ENCODE data around the gene GABRA5.

The GABRA5 gene

DNA sequence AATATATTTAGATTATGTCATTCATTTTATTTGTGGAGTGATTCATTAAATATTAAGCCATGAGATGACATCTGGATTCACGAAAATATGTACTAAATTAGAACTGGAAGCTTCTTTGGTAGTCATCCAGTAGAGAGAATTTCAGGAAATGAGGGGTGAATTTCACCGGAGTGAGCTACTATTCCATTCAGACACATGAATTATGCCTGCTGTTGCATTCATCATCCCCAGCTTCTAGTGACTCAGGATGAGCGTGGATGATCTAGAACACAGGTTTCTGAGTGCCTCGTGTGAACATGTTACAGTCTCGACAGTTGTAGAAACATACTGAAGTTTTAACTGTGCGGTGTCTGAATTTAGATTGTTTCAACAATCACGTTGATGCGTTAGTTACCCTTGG lies 61.2 kb downstream of the GABRA5 start:
- DNase-seq (ENCODE audit: low read depth in 2 of 2) = no peak

DNA sequence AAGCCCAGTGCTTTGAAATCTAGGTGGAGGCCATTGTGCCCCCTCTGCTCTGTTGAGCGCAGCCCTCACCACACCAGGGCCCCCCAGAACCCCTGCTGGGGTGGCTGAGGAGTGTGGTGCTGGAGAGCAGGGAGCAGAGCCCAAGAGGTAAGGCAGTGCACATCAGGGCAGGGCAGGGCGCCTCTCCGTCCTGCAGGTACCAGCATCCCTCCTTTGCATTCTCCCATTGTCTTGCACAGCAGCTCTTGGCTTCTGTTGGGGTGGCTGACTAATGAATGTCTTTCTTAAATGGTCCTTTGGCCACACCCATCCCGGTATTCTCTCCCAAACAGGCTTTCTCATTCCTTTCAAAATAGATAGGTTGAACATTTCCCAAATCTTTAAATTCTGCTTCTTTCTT lies 62.7 kb downstream of the GABRA5 start:
- no peak for DNase-seq (ENCODE audit: low read depth in 2 of 2)

DNA sequence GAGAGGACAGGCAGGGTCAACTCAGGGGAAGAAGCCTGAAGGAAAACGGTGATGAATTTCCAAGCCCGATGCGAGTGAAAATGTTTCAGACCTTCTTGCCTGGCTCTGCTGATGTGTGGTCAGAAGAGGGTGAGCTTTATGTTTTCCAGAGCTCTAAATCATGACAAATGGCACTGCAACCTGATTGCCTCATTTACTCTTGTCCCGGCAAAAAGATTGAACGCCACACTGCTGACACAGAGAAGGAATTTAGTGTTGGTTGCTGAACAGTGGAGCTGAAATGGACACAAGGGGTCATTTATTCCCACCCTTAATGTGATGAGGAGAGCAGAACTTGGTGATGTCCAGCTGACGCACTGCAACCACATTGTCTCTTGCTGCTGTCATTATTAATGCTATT lies 68.0 kb downstream of the GABRA5 start:
- no peak for DNase-seq (ENCODE audit: low read depth in 2 of 2)

DNA sequence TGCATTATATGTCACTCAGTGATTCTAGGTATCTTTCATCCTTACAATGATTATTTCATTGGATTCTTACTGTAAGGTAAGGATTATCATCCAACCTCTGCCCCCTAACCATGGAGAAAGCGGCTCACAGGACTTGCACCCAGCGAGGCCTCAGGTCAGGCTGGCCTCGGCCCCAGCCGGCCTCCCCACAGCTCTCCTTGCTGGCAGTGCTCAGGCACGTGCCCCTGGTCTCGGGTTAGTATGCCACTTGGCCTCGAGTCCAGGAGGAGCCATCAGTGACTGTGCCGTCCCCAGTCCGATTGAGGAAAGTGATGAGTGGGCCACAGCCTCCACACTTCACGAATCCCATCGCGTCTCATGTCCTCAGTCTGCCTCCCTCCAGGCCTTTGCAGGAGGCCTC lies 68.5 kb downstream of the GABRA5 start:
- no peak for DNase-seq (ENCODE audit: low read depth in 2 of 2)

DNA sequence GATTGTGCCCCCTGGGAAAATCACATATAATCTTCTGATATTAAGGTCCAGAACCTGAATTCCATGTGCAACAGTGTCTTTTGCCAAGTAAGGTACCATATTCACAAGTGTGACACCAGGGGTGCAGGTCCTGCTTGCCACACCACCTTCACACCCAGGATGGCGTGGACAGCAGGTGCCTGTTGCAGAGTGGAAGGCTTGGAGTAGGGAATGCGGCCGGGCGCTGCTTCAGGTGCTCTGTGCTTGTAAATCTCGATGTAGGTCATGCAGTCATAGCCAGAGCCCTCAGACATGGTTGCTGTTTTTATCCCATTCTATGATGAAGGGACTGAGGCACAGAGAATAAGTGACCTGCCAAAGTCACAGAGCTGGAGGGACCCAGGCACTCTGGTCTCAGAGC lies 69.6 kb downstream of the GABRA5 start:
- no peak for DNase-seq (ENCODE audit: low read depth in 2 of 2)

DNA sequence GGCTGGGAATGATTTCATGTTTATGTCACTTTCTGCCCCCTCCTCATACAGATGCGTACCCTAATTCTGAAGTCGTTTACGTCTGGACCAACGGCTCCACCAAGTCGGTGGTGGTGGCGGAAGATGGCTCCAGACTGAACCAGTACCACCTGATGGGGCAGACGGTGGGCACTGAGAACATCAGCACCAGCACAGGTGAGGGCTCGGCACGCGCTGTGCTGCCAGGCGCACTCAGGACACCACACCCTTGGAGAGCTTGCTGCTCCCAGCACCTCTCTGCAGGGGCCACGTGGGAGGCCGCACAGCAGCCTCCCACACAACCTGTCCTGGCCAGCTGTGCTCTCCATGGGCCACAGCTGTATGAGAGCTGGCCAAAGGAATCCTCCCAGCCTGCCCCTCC lies 70.3 kb downstream of the GABRA5 start:
- DNase-seq (ENCODE audit: low read depth in 2 of 2) = no peak

DNA sequence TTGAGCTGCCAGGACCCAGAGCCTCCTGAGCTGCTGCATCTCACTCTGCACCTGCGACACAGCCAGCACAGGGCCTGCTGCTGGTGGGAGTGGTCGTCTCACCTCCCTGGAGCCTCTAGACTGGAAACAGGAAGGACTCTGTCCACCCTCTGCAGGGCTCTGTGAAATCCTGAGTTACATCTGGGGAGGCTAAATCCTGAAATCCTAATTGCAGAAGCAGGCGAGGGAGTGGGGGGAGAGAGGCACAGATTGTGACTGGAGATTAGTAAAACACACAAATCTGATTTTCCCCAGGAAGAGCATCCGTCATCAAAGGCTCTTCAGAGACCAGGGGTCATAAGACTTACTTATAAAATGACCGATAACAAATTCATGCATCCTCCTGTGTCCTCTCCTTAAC lies 72.5 kb downstream of the GABRA5 start:
- no peak for DNase-seq (ENCODE audit: low read depth in 2 of 2)

DNA sequence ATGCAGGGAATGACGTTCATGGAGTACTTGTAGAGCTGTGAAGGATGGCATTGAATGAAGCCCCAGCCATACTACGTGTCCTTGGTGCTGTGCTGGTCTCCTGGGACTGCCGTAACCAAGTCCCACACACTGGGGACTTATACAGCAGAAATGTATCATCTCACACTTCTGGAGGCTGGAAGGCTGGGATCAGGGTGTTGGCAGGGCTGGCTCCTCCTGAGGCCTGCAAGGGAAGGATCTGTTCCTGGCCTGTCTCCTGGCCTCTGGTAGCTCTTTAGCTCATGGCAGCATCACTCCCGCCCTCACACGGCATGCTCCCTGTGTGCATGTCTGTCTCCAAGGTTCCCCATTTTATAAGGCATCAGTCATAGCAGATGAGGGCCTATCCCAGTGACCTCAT lies 74.6 kb downstream of the GABRA5 start:
- no peak for DNase-seq (ENCODE audit: low read depth in 2 of 2)

DNA sequence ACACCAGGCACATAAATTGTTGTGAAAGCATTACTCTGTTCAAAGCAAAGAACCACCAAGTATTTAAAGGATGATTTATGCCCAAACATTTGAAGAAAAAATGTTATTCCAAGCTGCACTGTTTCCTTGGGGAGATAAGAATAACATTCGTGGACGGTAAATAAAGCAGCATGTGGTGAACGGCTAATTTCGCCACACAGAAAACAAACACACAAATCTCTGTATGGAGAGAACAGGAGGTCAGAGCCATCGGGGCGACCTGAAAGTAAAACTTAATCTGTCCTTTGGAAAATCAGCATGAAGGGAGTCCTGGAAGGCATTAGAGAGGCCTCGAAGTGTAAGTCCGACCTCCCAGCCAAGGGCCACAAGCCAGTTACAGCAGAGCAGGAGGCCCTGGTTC lies 77.0 kb downstream of the GABRA5 start:
- DNase-seq (ENCODE audit: low read depth in 2 of 2) = no peak

DNA sequence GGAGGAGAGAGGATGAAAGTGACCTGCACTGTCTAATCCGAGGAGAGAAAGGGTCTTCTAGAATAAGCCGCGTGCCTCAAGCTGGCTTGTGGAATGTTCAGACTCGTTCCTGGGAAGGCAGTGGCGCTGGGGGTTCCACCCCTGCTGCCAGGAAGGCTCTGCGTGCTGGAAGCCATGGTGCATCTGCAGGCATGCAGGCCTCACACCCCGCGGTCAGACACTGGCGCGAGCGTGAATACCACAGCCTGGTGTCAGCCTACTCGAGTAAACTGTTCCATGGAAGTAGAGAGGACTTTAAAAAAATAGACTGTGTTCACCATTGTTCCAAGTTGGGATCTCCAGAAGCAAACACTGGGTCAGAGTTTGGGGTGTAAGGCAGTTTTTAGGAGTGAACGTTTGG lies 78.2 kb downstream of the GABRA5 start:
- DNase-seq (ENCODE audit: low read depth in 2 of 2) = no peak

DNA sequence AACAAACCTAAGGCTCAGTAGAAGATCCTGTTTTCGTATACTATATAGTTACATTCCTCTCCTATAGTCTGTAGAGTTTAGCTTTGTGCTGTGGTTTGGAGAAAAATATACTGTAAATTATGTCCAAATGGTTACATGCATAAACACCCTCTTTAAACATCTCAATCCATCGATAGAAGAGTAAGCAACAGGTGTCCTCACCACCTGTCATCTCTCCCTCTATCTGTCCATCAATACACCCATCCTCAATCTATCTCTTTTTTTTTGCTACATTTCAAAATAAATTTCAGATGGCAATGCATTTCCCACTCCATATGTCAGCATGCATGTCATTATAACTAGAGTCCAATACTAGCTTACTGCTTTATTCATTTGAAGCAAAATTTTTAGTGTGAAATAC lies 83.1 kb downstream of the GABRA5 start:
- no peak for DNase-seq (ENCODE audit: low read depth in 2 of 2)

DNA sequence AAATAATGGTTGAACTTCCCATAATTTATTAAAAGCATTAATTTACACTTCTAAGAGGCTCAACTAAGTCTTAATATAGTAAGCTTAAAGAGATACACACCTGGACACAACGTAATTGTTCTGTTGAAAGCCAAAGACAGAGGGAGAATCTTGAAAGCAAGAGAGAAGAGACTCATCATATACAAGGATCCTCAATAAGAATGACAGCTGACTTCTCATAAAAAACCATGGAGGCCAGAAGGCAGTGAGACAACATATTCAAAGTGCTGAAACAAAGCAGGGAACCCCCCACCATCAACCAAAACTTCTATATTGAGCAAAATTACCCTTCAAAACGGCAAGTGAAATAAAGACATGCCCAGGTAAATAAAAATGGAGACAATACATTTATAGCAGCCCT lies 87.5 kb downstream of the GABRA5 start:
- no peak for DNase-seq (ENCODE audit: low read depth in 2 of 2)

DNA sequence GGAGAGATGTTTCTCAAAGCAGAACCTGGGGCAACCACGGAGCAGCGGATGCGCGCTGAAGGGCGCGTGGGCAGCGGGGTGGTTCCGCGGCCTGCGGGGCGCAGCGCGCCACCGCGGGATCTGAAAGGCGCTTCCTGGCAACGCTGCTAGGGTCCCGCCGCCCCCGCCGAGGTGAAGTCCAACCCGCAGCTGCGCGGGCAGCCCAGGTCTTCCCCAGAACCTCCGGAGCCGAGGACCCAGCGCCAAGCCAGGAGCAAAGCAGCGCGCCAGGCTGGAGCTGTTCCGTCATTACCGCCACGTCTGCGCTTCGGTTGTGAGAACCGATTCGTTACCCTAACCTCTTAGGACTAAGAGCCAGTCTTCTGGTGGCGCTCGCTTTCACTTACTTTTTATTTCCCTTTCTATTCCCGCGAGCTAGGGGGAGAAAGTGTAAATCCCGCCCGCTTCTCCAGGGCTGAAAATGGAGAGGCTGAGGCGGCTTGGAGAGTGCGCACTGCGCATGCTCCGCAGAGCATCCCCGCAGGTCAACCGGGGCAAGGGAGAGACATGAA lies 100.9 kb downstream of the GABRA5 start:
- no peak for DNase-seq (ENCODE audit: low read depth in 2 of 2)

DNA sequence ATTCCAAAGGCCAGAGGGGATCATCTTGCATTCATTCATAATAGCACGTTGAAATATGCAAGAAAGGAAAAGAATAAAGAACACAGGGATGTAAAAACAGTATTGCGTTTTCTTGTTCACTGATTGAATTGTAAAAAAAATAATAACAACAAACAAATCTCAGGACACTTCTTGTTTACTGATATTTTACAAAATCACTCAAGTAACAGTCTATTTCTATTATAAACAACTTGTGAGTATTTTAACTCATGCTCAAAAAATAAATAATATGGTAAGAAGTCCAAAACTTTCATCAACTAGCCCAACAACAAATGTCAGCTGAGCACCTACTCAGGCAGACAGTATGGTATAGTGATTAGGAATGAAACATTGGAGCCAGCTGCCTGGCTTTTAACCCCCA lies 101.9 kb downstream of the GABRA5 start:
- DNase-seq (ENCODE audit: low read depth in 2 of 2) = no peak

DNA sequence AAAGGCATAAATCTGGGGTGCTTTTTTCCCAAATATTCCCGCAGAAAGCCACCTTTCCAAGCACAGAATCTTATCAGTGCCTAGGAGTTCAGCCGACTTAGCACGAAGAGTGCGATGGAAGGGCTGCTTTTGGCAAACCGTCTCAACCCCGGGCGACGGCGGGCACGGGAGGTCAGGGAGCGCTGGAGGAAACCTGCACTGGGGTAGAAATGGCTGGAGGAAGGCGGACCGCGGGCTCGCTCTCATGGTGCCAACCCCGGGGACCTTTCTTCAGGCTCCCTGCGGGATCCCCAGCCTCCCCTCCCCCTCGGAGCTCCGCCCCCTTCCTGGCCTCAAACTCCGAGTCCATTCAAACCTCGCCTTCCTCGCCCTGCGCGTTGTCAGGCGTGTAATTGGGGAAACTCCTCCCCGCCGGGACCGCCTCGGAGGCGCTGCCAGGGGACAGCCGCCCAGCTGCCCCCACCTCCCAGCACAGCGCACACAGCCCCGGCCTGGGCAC lies 103.9 kb downstream of the GABRA5 start, which contains the start of gene GABRG3:
Gene GABRG3 (plus strand): TSS at position 470 of the 499 bp plus-strand sequence.
- no peak for DNase-seq (ENCODE audit: low read depth in 2 of 2)

DNA sequence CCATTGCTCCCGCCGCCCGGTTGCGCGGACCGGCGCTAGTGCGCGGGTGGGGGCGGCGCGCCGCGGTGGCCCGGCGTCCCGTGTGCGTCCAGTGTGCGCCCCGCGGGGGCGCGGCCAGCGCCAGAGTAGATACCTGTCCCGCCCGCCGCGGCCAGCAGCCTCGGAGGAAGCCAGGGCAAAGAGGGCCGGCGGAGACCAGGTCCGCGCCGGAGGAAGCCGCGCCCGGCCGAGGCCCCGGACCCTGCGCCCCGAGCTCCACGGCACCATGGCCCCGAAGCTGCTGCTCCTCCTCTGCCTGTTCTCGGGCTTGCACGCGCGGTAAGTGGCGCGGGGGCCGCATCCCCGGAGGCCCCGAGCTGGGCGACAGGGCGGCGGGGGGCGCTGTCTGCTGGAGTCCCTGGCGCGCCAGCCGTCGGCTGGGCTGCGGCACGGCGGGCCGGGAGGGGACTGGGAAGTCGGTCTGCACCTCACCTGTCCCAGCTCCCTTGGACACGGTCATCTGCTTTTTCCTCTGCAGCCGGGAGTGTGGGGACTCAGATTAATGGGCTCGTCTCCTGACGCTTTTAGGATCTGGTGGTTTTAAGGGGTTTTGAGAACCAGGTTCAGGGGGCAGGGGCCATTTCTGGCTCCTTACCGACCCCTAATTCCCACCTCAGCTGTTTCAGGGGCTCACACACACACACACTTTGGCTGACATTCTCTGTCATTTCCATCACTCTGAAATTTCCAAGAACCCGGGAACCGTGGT lies 104.6 kb downstream of the GABRA5 start:
- DNase-seq (ENCODE audit: low read depth in 2 of 2) = no peak

DNA sequence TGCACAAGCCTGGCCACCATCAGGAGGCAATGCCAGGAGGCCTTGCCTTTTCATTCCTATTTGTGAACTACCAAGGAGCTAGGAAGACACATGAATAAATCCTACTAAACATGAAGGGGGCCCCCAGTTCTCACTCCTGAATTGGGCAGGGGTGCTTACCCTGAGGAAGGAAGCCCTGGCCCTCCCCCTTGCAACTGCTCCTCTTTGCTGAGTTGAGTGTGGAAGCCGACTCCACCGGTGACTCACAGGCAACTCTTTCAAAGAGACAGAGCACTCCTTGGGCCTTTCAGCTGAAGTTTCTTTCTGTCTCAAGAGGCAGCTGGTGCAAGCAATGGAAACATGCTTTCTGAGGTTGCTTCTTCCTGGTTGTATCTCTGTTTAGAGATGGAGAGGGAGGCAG lies 105.8 kb downstream of the GABRA5 start:
- no peak for DNase-seq (ENCODE audit: low read depth in 2 of 2)

DNA sequence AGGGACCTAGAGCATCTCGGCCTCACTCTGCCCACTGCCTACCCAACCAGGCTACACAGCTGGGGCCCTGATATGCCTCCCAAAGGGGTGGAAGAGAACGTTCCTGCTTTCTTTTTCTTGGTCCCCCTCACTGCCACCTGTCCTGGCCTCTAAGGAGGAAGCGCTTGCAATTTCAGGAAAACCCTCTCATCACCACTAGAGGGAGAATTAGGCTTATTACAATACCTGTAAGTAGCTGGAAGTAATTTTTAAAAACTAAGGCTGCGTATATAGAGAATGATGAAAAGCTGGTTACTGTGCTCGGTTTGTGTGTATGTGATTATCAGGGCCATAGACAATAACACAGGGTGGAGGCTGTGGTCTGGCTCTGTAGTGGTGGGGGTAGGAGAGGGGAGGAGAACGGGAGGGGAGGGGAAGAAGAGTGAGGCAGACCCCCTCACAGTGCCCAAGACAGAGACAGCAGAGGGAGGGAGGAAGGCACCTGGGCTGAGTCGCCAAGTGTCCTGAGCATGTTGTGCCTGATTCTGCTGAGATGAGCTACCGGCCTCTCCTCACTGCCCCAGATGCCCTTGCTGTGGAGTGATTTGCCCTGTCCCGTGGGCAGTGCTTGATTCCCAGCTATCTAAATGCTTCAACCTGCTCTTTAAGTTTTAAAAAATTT lies 107.4 kb downstream of the GABRA5 start:
- DNase-seq (ENCODE audit: low read depth in 2 of 2) = no peak

DNA sequence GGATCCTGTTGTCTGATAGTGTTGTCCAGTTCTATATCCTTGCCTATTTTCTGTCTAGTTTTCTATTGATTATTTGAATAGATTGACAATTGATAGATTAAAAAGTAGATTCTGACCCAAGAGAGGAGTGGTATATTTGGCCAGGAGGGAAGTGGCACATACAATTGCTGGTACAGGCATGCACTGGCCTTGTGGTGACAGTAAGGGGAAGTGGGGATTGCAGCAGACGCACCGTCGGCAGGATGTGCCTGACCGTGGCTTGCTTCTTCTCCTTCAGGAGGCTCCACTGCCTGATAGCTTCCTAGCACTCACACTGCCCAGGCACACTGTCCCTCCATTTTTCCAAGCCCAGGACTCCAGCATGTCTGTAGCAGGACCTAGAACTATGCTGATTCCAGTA lies 114.6 kb downstream of the GABRA5 start:
- DNase-seq (ENCODE audit: low read depth in 2 of 2) = no peak

DNA sequence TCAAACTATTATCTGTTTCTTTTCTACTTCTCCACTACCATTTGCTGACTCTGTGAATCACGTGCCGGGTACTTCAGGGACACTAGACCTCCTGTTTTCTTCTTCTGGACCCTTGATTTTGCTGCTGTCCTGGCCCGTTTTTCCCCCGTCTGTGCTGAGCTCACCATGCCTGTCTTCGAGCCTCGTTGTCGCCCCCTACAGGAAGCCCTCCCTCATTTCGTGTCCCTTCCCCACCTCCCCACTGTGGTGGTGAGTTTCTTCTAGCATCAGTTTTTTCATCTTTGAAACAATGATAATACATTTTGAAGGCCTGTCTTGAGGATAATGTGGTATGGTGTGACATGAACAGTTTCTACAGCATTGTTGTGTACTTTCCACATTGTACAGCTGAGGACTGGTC lies 117.0 kb downstream of the GABRA5 start:
- DNase-seq (ENCODE audit: low read depth in 2 of 2) = no peak

DNA sequence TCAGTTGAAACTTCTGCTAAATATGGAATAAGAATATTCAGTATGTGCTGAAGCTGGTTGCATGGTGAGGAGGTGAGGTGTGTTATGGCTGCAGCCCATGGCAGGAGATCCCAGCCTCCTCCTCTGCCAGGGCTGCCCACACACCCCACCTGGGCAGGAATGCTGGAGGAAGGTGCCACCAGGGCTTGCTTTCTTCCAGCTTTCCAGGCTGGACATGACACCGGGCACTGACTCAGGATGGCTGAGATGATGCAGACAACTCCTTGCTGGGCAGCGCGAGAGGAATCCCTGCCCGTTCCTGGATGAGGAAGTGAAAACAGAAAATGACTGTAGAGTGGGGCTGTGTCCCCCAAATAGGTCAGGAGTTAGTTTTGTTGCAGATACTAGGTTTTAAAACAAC lies 118.2 kb downstream of the GABRA5 start:
- DNase-seq (ENCODE audit: low read depth in 2 of 2) = no peak

DNA sequence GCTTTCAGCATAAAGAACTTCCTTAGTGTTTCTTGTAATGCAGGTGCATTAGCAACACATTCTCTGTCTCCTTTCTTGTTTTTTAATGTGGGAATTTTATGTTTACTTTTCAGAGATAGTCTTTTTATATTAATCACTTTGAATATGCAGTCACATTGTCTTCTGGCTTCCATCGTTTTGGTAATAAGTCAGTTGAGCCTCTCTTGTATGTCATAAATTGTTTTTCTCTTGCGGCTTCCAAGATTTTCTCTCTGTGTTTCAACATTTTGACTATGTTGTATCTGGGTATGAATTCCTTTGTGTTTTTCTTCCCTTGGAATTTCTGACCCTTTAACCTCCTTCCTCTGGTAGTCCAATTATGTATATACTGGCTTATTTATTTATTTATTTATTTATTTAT lies 129.4 kb downstream of the GABRA5 start:
- DNase-seq (ENCODE audit: low read depth in 2 of 2) = no peak
